ENCODE measurements around the gene MRPL36.

Gene MRPL36

DNA sequence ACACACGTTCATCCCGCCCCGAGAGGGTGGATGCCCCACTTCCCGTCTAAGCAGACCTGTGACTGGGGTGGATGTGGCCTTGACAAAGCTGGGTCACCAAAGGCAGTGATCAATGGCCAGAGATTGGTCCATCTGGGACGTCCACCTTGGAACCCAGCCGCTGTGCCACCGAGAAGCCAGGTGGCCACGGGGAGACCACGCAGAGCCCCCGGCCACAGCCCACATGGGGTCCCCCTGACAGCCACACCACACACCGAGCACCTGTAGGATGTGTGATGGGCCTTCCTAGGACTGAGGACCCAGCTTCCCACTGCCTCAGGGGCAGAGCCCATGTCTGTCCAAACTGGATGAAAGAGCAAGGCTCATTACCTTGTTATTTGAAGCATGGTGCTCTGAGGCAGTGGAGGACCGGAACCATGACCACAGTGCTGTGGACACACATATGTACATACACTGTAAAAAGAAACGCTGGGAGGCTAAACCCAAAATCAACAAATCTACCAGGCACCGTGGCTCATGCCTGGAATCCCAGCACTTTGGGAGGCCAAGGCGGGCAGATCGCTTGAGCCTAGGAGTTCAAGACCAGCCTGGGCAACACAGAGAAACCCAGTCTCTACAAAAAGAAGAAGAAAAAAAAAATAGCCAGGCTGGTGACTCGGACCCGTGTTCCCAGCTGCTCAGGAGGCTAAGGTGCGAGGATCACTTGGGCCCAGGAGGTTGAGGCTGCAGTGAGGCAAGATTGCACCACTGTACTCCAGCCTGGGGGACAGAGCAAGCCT is 50.1 kb downstream of the MRPL36 start:
- DNase-seq = no peak

DNA sequence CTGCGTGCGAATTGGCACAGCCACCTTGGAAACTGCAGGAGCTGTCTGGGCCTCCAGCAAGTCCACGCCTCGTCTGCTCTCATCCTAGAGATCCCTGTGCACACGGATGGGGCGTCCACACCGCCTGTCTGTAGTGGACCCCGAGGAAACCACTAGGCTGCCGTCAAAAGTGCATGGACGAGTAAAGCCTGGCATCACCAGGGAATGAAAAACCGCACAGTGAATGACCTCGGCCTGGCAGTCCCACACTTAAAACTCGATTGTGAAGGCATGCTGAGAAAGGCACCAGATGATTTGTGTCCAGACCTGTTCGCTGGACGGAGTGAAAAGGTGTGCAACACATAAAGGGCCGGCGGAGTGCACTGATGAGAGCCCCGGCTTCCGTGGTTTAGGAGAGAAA is 50.8 kb downstream of the MRPL36 start:
- no peak for DNase-seq

More for the DNA sequence above, 50.1 kb downstream of the MRPL36 start:
- TF ChIP-seq, protein P1, sequence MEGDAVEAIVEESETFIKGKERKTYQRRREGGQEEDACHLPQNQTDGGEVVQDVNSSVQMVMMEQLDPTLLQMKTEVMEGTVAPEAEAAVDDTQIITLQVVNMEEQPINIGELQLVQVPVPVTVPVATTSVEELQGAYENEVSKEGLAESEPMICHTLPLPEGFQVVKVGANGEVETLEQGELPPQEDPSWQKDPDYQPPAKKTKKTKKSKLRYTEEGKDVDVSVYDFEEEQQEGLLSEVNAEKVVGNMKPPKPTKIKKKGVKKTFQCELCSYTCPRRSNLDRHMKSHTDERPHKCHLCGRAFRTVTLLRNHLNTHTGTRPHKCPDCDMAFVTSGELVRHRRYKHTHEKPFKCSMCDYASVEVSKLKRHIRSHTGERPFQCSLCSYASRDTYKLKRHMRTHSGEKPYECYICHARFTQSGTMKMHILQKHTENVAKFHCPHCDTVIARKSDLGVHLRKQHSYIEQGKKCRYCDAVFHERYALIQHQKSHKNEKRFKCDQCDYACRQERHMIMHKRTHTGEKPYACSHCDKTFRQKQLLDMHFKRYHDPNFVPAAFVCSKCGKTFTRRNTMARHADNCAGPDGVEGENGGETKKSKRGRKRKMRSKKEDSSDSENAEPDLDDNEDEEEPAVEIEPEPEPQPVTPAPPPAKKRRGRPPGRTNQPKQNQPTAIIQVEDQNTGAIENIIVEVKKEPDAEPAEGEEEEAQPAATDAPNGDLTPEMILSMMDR (IDR thresholded peaks at IDR 0.05; ENCODE audit: low read depth, low read length, missing control alignments) = no peak
- no peak overlapping the region for H3K27ac ChIP-seq
- H3K4me3 ChIP-seq (ENCODE audit: low read depth, low read length) = no peak overlapping the region
- H3K27me3 ChIP-seq (replicated peaks) = no peaks in the 10 kb centered on the region
- in situ Hi-C loops (cut with HindIII; ENCODE audit: low pct_ligation_motif_present, low sequenced_read_pairs) = no loop called here
- no peaks in the 10 kb centered on the region for H3K36me3 ChIP-seq (replicated peaks)

More for the DNA sequence above, 50.8 kb downstream of the MRPL36 start:
- TF ChIP-seq, protein P1 (IDR thresholded peaks at IDR 0.05; ENCODE audit: low read depth, low read length, missing control alignments) = no peak
- Histone ChIP-seq H3K27me3 (replicated peaks) (no peaks in the 10 kb centered on the region), H3K27ac (no peak overlapping the region), H3K36me3 (replicated peaks) (no peaks in the 10 kb centered on the region), H3K4me3 (ENCODE audit: low read depth, low read length) (no peak overlapping the region)
- in situ Hi-C loops (cut with HindIII; ENCODE audit: low pct_ligation_motif_present, low sequenced_read_pairs) = no loop called here
